Hematopoietic multipotent progenitor cell treated with erythropoietin and hydrocortisone succinate and interleukin-3 and kit ligand, for 4 days (in vitro differentiated cells): ENCODE measurements around the gene POLR2F.

Source experiments
- DNase-seq: peaks from one replicate; pipeline ENCODE4 v3.0.0-alpha.2; 2015

Gene POLR2F

DNA sequence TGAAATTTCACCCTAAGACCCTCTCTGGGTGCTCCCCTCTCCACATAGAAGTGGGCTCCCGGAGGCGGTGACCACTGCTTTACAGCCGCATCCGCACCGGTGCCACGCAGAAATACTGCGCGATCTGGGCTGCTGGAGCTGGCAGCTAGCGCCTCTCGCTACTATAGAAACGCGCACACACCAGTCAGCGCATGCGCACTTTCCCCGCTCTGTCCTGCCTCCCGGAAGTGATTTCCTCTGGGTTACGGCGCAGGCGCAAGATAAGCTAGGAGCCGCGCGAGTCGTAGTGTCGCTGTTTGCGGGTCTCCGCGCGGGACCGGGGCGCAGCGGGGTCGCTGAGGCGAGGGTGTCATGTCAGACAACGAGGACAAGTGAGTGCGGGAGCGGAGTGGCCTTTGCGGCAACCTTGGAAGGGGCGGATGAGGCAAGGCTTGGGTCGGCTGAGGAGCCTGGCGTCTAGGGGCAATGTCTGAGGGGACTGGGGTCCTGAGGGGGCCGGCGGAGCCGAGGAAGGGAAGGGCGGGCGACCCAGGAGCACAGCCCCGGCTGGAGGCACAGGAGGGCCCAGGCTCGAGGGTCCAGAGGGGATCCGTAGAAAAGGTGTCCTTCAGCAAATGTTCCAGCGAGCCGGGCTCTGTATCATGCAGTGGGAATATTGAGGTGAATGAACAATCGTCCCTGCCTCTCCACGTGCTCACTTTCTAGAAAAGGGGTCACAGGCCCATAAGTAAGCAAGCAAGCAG is at the start of gene POLR2F, which contains the start of gene C22orf23:
POLR2F (plus strand) TSS at position 263 of the 743 bp plus-strand sequence; CDS start at position 352, 89 bp downstream.
C22orf23 (minus strand) TSS at position 165 of the 743 bp plus-strand sequence. CDS start 452 bp downstream, outside the sequence.
- peak; percentile 99 for DNase-seq

DNA sequence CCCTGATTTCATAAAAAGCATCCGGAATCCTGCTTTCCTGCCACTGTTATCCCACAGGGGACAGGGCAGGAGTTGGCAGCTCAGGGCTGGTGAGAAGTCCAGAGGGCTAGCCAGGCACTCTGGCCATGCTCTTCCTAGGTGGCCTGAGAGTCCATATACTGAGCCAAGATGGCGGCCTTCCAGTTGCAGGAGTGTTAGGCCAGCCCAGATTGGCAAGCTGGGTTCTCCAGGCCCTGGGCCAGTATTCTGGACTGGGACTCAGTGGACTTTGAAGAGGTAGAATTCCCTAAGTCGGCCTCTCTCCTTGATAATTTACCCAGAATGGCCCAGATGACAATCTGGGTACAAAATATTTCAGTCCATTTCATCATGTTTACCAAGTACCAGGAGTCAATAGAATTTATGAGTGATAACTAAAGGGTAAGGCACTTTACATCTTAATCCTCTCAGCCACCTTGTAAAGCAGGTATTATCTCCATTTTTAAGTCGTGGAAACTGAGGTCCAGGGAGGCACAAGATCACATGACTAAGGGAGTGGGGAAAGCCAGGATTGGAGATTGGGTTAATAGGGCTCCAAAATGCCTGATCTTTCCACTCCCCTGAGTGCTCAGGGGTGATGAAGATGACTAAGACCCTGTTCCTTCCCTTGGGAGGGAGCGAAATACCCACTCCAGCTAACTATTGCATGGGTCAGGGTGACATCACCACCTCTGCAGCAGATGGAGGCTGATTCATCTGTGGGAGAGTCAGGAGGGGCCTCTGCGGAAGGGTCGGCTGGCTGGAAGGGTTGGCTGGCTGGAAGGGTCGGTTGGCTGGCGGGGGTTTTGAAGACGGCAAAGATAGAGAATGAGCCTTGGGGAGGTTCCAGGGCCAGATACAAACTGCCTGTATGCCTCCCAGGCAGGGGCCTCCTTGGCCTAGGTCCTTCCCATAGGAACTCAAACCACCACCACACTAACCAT is 48.6 kb upstream of the POLR2F start:
- peak; percentile 28 for DNase-seq

DNA sequence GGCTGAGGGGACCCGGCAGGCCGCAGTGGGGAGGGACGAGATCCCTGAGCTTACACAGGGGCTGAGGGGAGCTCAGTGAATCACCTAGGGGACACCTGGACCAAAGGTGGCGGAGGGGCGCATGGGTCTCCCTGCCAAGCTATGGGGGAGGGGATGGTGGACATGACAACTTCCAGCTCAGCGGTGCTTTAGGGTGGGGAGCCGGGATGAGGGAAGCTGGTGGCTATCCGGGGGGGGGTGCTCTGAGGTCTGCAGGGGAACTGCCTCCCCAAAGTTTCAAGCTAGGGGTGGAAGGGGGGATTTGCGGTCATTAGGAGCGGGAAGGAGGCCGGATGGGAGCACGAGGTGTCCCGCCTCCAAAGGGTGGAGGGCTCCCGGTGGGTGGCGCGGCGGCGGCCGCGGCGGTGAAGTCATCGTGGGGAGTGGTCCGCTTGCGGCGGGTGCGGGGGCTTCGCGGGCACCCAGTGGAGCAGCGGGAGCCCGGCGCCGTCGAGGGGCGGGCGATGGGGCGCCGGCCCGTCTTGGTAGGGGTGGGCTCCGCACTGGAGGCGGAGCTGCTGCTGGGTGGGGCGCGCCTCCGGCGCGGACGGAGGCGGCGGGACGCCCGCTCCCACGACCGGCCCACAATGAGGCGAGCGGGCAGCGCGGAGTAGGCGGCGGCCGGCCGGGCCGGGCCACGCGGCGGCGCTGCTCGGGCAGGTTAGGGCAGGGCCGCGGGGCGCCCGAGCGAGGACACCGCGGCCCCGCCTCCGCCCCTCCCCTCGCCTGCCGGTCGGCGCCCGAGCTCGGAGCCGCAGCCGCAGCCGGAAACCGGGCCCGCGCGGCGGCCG is 47.8 kb upstream of the POLR2F start, which contains the start of gene MICALL1:
MICALL1 (plus strand) TSS at position 764 of the 830 bp plus-strand sequence. CDS start 126 bp downstream, outside the sequence.
- peak; percentile 83 for DNase-seq

- peak; percentile 50 for DNase-seq
Measured at GRCh38 chr22:37906364-37907008, 47.0 kb upstream of the POLR2F start.

GRCh38 chr22:37907036-37907954 is 46.2 kb upstream of the POLR2F start:
- no peak for DNase-seq

DNA sequence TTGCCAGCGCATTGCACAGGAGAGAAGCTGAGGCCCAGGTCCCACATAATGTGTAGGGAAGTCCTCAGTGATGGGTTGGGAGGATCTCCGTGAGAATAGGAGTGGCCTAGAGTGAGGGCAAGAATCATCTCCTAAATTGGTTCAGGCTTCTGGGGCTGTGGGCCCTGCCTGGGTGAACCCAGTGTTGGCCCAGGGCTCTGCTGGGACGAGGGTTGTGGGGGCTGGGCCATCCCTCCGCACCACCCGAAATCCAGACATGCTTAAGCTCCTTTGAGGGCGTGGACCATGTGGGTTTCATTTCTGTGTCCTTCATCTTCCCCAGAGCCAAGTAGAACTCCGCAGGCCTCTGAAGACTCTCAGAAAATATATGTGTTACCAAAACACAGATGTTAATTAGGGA is 43.7 kb upstream of the POLR2F start:
- no peak for DNase-seq

DNA sequence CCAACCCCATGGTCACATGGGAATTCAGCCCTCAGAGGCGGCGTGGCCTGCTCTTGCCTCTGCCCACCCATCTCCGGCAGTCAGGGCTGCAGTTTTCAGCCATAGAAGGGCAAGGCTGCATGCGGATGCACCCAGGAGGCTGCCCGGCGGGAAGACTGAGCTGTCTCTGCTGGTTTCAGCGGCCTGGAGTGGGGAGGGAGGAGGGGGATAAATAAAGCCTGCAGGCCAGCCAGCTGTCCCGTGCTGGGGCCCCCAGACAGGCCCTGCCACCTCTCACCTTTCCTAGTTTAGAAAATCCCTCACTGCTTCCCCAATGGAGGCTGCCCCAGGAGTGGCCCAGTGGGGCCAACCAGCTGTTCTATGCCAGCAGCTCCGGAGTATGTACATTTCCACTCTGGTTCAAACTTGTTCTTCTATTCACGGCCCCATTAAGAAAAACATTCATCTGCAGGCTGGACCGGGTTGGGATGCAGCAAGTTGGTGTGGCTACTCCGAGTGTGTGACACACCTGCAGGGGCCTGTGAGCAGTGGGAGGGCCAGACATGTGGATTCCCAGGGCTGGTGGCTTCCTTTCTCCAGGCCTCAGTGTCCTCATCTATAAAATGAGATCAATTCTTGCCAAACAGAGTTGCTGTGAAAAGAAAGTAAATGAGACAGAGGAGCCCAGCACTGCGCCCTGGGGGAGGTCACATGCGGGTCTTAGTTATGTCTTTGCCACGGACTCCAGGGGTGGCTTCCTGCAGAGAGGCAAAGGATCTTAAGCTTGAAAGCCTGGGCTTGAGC is 42.4 kb upstream of the POLR2F start:
- no peak for DNase-seq

DNA sequence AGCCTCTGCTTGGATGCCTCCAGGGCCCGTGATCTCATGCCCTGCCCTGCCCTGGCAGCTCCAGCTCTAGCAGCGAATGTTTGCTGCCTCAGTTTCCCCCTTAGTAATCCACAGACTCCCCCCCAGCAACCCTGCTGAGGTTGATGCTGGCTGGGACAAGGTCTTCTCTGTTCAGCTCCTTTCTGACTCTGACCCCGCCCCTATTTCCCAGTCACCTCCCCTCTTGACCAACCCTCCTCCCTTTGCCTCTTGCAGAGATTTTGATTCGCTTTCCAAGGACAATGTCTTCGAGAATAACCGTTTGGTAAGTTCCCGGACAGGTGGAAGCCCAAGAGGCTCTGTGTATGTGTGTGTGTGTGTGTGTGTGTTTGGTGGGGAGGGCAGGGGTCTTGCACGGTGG is 41.8 kb upstream of the POLR2F start:
- DNase-seq, result no peak

DNA sequence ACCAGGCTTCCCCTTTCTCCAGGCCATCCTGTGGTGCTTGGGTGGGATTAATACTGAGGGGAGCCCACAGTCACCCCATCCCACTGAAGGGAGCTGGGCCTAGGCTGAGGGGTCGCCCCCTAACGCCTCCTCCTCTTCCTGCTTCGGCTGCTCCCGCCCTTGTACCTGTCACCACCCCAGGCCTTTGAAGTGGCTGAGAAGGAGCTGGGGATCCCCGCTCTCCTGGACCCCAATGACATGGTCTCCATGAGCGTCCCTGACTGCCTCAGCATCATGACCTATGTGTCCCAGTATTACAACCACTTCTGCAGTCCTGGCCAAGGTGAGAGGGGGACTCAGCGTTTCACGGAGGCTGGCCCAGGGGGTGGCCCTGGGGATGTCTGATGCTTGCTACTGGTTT is 41.3 kb upstream of the POLR2F start:
- no peak for DNase-seq

DNA sequence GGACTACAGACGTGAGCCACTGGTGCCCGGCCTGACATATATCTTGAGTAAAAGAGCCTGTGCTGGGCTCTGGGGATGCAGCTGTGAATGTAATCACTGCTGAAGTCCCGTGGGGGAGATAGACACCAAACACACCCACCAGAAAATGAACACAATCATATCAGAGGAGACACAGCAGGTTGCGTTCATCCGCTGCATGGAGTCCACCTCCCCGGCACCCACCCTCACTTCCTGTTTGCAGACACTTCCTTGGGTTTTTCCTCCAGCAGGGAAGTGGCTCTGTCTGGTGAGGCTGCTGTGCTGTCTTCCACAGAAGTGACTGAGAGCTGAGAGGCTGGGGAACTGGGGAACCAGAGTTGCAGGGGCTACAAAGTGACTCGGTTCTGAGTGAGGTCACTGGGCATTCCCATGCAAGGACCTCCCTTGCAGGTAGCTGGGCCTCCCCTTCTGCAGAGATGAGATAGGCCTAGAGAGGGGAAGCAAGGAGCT is 40.2 kb upstream of the POLR2F start:
- no peak for DNase-seq

DNA sequence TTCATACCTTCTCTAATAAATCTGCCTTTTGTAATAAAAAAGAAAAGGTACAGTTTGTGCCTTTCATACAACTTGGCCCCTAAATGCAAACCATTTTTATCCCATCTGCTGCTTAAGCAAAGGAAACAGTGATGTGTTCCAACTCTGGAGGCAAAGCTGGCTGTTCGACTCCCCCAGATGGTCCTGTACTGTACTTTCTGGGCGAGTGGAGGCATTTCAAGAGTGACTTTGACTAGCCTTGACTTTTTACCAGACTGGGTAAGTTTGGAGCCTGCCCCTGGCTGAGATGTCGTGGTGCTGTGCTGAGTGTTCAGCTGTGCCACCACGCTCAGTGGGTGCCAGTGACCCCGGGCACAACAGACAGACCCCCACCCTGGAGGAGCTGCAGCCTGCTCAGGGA is 37.2 kb upstream of the POLR2F start:
- no peak for DNase-seq

DNA sequence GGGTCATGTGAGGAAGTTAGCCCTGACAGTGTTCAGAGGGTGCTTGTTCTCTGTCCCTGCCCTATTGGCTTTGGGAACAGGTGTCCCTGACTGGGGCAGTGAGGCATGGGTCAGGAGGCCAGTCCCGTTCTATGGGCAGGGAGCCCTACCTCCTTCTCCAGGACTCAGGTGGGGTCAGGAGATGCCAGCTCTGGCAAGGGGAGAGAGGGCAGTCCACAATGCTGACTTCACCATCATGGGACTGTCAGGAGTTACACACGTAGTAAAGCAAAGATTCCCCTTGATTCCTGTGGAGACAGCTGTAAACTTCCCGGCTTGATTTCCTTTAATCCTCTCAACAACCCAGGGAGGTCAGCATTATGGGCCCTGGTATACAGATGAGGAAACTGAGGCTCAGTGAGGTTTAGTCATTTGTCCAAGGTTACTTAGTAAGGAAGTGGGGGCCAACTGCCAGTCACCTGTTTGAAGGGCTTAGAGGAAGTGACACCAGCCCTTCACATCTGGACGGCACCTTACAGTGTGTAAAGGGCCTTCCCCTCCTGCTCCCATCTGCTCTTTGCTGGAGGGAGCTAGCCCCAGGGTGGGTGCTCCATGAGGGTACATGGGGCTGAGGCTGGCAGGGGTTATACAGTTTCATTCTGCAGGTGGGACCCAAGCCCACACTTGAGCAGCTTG is 35.5 kb upstream of the POLR2F start:
- DNase-seq, result no peak

- DNase-seq, result no peak
Measured at GRCh38 chr22:37918580-37919270, 34.8 kb upstream of the POLR2F start.

DNA sequence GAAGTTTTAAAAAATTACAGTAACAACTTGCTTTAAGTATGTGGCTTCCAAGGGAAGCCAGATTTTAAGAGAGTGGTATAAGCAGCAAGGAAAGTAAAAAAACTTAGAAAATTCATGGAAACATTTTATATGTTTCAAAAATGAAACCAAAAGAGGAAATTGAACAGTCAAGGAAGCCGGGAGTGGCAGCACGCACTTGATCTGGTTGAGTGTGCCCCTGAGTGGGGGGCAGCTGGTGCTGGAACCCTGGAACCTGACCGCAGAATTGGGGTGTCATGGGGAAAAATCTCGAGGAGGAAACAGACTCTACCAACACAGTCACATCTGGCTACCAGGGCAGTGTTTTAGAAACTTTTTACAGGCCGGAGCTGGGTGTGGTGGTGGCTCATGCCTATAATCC is 33.4 kb upstream of the POLR2F start:
- DNase-seq, result peak; percentile 51

DNA sequence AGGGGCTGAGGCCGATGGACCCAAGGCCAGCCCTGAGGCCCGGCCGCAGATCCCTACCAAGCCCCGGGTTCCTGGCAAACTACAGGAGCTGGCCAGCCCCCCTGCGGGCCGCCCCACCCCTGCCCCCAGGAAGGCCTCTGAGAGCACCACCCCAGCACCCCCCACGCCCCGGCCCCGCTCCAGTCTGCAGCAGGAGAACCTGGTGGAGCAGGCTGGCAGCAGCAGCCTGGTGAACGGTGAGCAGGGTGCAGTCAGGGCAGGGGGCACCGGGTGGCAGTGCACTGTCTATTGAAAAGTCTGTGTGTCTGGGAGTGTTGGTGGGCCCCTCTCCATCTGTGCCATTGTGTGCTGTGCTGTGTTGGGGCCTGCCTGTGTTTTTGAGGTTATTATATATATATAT is 31.3 kb upstream of the POLR2F start:
- DNase-seq, result peak; percentile 44

DNA sequence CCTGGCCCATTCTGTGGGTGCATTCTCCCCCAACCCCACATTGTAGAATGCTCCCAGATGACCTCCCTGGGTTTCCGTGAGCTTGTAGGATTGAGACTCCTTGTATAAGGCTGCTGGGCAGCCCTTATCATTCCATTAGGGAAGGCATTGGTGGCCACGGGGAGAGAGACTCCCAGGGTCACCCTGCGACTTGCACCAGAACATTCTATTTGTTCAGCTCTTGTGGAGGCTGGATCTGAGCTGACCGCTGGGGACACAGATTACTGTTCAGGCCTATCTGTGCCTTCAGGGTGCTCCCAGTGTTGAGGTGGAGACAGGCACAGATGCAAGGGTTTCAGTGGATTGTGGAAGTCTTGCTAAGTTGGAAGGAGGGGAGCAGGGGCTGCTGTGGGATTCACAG is 29.6 kb upstream of the POLR2F start:
- DNase-seq, result no peak

GRCh38 chr22:37924386-37925065 is 29.0 kb upstream of the POLR2F start:
- no peak for DNase-seq

- DNase-seq, result no peak
Measured at GRCh38 chr22:37925330-37925729, 28.2 kb upstream of the POLR2F start.
